ENCODE measurements around the gene OR6N2.

Gene OR6N2

DNA sequence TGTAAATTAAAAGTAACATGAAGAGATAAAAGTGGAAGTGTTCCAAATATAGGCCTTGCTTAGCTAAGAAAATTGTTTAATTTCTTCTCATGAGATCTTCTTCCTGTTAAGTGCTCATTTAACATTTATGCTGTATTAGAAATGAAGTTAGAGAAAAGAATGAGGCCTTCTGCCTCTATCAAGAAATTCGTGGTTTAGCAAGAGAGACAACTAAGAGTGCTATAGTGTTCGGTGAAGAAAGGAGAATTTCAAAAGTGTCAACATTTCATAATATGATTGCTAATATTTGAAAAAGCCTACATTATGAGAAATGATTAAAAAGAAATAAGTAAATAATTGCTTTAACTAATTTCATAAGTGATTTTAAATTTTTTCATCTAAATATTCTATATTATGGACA lies 31.3 kb upstream of the OR6N2 start:
- no peaks in the 10 kb centered on the region for H3K9me3 ChIP-seq (ENCODE audit: insufficient read depth, low read length)
- TF ChIP-seq EZH2phosphoT487 (IDR thresholded peaks at IDR 0.05; ENCODE audit: low read depth), result no peak
- TF ChIP-seq, protein P1, sequence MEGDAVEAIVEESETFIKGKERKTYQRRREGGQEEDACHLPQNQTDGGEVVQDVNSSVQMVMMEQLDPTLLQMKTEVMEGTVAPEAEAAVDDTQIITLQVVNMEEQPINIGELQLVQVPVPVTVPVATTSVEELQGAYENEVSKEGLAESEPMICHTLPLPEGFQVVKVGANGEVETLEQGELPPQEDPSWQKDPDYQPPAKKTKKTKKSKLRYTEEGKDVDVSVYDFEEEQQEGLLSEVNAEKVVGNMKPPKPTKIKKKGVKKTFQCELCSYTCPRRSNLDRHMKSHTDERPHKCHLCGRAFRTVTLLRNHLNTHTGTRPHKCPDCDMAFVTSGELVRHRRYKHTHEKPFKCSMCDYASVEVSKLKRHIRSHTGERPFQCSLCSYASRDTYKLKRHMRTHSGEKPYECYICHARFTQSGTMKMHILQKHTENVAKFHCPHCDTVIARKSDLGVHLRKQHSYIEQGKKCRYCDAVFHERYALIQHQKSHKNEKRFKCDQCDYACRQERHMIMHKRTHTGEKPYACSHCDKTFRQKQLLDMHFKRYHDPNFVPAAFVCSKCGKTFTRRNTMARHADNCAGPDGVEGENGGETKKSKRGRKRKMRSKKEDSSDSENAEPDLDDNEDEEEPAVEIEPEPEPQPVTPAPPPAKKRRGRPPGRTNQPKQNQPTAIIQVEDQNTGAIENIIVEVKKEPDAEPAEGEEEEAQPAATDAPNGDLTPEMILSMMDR (IDR thresholded peaks at IDR 0.05; ENCODE audit: low read depth, low read length), result no peak
- no peak overlapping the region for H2AFZ ChIP-seq (ENCODE audit: low read depth, low read length)
- no peaks in the 10 kb centered on the region for H4K20me1 ChIP-seq (ENCODE audit: insufficient read depth, low read length)
- H3K4me3 ChIP-seq (ENCODE audit: low read length), result no peak overlapping the region
- H3K9ac ChIP-seq (ENCODE audit: low read length), result no peak overlapping the region
- no peaks in the 10 kb centered on the region for H3K27me3 ChIP-seq (ENCODE audit: low read depth, low read length)
- H3K79me2 ChIP-seq (ENCODE audit: low read length), result no peaks in the 10 kb centered on the region
- no peak overlapping the region for H3K27ac ChIP-seq (ENCODE audit: low read length)
- H3K4me1 ChIP-seq (ENCODE audit: low read length), result peaks cover 16% of the 10 kb centered on the region
- no peak overlapping the region for H3K4me2 ChIP-seq (ENCODE audit: low read length)
- H3K36me3 ChIP-seq (replicated peaks; ENCODE audit: low read depth, low read length), result no peaks in the 10 kb centered on the region

DNA sequence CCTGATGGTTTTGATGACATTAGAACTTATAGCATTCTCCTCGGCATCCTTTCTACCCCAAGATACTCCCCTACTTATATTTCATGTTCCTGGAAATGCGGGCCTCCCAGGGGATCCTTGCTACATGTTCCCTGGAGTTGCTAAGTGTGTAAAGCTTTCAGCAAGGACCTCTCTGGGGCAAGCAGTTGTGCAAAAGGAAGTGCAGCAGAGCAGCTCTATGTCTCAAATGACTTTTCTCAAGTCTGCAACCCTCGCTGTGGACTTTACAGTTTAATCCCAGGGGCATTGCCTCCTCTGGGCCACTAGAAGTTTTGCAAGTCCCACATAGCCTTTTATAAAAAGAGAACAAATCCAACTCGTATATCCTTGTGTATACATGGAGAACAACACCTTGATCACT lies 29.3 kb upstream of the OR6N2 start:
- Histone ChIP-seq H2AFZ (ENCODE audit: low read depth, low read length) (no peak overlapping the region), H3K4me1 (ENCODE audit: low read length) (peaks cover 16% of the 10 kb centered on the region), H3K27me3 (ENCODE audit: low read depth, low read length) (no peaks in the 10 kb centered on the region), H3K4me3 (ENCODE audit: low read length) (no peak overlapping the region), H3K36me3 (replicated peaks; ENCODE audit: low read depth, low read length) (no peaks in the 10 kb centered on the region), H3K9ac (ENCODE audit: low read length) (no peak overlapping the region), H4K20me1 (ENCODE audit: insufficient read depth, low read length) (no peaks in the 10 kb centered on the region), H3K4me2 (ENCODE audit: low read length) (no peak overlapping the region), H3K9me3 (ENCODE audit: insufficient read depth, low read length) (no peaks in the 10 kb centered on the region), H3K27ac (ENCODE audit: low read length) (no peak overlapping the region), H3K79me2 (ENCODE audit: low read length) (no peaks in the 10 kb centered on the region)
- no peak for TF ChIP-seq EZH2phosphoT487 (IDR thresholded peaks at IDR 0.05; ENCODE audit: low read depth)

DNA sequence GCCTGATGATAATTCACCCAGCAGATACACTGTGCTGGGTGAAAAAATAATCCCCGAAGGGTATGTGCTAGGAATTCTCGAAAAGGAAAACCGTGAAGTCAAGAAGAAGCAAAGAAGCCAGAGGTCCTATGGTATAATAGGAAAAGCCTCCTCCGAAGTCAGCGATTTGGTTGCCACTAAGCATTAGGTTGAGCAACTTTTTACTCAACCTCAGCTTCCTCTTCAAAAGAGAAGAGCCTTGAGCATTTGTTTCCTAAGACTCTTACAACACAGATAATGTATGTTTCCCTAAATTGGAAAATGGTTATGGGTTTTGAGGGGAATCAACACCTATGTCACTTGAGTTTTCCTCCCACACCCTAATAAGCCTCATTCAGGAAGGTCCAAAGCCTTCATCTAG lies 28.9 kb upstream of the OR6N2 start:
- Histone ChIP-seq H3K27me3 (ENCODE audit: low read depth, low read length) (no peaks in the 10 kb centered on the region), H2AFZ (ENCODE audit: low read depth, low read length) (no peak overlapping the region), H3K9me3 (ENCODE audit: insufficient read depth, low read length) (no peaks in the 10 kb centered on the region), H3K9ac (ENCODE audit: low read length) (no peak overlapping the region), H3K27ac (ENCODE audit: low read length) (no peak overlapping the region), H3K4me2 (ENCODE audit: low read length) (no peak overlapping the region), H3K79me2 (ENCODE audit: low read length) (no peaks in the 10 kb centered on the region), H4K20me1 (ENCODE audit: insufficient read depth, low read length) (no peaks in the 10 kb centered on the region), H3K36me3 (replicated peaks; ENCODE audit: low read depth, low read length) (no peaks in the 10 kb centered on the region), H3K4me3 (ENCODE audit: low read length) (no peak overlapping the region), H3K4me1 (ENCODE audit: low read length) (peaks cover 16% of the 10 kb centered on the region)
- TF ChIP-seq EZH2phosphoT487 (IDR thresholded peaks at IDR 0.05; ENCODE audit: low read depth), result no peak
- TF ChIP-seq, protein P1 (IDR thresholded peaks at IDR 0.05; ENCODE audit: low read depth, low read length), result no peak

DNA sequence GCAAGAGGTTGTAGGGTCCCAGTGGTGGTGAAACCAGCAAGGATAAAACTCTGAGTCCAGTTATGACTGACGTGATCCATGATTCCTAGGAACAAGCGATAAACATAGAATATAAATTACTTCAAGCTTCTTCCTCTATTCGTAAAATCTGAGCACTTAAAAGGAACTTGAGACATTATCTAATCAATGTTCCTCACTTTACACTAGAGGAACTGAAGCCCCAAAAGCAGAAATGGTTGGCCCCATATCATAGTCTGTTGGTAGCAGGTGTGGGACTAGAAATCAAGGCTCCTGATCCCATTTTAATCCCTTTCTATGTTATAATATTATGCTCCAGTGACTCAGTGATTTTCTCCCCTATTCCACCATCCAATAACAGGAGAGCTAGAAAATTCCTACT lies 28.3 kb upstream of the OR6N2 start:
- H3K4me3 ChIP-seq (ENCODE audit: low read length), result no peak overlapping the region
- no peaks in the 10 kb centered on the region for H3K9me3 ChIP-seq (ENCODE audit: insufficient read depth, low read length)
- no peaks in the 10 kb centered on the region for H3K27me3 ChIP-seq (ENCODE audit: low read depth, low read length)
- H3K9ac ChIP-seq (ENCODE audit: low read length), result no peak overlapping the region
- peak overlapping the region; percentile 6 for H3K4me2 ChIP-seq (ENCODE audit: low read length)
- no peaks in the 10 kb centered on the region for H4K20me1 ChIP-seq (ENCODE audit: insufficient read depth, low read length)
- H3K36me3 ChIP-seq (replicated peaks; ENCODE audit: low read depth, low read length), result no peaks in the 10 kb centered on the region
- H2AFZ ChIP-seq (ENCODE audit: low read depth, low read length), result no peak overlapping the region
- TF ChIP-seq, protein P1 (IDR thresholded peaks at IDR 0.05; ENCODE audit: low read depth, low read length), result no peak
- no peak for TF ChIP-seq EZH2phosphoT487 (IDR thresholded peaks at IDR 0.05; ENCODE audit: low read depth)
- 0 out of 2 replicates have a peak overlapping the region, but pooled peaks have one; percentile 1 for H3K27ac ChIP-seq (ENCODE audit: low read length)
- peaks cover 16% of the 10 kb centered on the region for H3K4me1 ChIP-seq (ENCODE audit: low read length)
- no peaks in the 10 kb centered on the region for H3K79me2 ChIP-seq (ENCODE audit: low read length)

All from OCI-LY3 (cell line).